ENCODE measurements around the gene AUTS2.
A peak's percentile ranks its signal among the peaks of the same experiment; 100 is the strongest.

The AUTS2 gene

DNA sequence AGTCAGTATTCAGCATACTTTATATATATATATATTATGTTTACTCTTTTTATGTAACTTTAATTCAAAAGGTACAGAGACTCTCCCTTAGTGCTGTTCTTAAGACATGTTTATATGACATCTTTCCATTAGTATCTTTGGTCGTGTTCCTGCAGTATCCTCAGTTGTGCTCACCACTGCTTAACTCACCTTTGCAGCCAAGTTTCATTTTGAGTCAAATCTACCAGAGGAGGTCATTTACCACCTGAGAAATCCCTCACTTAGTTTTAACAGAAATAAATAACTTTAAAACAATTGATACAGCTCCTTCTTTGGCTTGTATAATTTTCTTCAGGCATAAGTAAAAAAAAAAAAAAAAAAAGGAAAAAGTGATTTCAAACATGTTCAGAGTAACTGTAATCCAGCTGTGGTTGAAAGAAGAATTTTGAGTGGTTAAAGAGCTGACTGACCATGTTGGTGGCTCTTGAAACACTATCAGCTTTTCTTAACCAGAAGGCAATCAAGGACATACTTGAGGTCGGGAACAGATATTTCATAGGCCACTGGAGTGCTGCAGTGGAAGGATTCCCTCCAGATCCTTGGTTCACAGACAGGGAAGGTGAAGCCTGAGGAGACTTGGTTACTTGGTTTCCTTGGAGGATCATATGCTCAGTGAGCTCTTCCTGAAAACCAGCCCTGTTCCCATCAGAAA is 116.8 kb downstream of the AUTS2 start:
- H3K4me3 ChIP-seq (ENCODE audit: low read depth, low read length) = no peak overlapping the region
- TF ChIP-seq, protein P1, sequence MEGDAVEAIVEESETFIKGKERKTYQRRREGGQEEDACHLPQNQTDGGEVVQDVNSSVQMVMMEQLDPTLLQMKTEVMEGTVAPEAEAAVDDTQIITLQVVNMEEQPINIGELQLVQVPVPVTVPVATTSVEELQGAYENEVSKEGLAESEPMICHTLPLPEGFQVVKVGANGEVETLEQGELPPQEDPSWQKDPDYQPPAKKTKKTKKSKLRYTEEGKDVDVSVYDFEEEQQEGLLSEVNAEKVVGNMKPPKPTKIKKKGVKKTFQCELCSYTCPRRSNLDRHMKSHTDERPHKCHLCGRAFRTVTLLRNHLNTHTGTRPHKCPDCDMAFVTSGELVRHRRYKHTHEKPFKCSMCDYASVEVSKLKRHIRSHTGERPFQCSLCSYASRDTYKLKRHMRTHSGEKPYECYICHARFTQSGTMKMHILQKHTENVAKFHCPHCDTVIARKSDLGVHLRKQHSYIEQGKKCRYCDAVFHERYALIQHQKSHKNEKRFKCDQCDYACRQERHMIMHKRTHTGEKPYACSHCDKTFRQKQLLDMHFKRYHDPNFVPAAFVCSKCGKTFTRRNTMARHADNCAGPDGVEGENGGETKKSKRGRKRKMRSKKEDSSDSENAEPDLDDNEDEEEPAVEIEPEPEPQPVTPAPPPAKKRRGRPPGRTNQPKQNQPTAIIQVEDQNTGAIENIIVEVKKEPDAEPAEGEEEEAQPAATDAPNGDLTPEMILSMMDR (IDR thresholded peaks at IDR 0.05; ENCODE audit: insufficient read depth, low read depth, low read length, missing control alignments) = no peak
- peak; percentile 41 for DNase-seq (ENCODE audit: low read depth)

DNA sequence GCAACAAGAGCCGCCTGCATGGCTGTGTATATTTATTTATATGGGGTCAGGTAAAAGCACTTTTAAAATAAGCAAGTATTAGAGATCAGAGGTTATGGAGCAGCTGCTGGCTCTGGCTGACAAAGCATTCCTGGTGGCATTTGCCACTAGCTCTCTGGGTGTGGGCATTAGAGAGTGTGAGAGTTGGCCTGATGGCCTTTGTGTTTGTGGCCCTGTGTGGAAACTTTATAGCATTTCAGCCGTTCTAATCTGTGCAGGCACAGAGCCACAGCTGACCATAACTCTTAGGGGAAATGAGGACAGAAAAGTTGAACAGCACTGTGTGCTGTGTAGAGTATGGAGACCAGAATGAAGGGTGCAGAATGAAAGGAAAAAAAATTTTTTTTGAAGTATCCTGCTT is 118.9 kb downstream of the AUTS2 start:
- TF ChIP-seq, protein P1 (IDR thresholded peaks at IDR 0.05; ENCODE audit: insufficient read depth, low read depth, low read length, missing control alignments) = no peak

DNA sequence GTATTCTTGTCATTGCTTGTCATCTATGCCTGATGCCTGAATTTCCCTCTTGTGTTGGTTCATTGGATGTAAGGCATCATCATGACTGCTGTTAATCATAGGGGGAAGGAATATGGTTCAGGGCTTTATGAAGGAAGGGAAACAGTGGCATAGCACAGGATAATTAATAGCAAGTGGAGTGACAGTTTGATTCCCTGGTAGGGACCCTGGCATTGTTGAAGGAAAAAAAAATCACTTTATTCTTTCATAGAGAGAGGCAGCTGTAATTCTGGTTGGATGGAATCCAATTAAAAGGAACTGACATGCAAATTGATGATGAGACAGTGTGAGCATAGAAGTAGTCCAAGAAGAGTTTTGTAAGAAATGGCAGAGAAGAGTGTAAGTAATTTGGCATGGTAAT is 121.4 kb downstream of the AUTS2 start:
- TF ChIP-seq, protein P1 (IDR thresholded peaks at IDR 0.05; ENCODE audit: insufficient read depth, low read depth, low read length, missing control alignments) = no peak
- H3K4me3 ChIP-seq (ENCODE audit: low read depth, low read length) = no peak overlapping the region
- DNase-seq (ENCODE audit: low read depth) = no peak

More for the DNA sequence above, 118.9 kb downstream of the AUTS2 start:
- H3K4me3 ChIP-seq (ENCODE audit: low read depth, low read length) = no peak overlapping the region
- DNase-seq (ENCODE audit: low read depth) = no peak

- DNase-seq (ENCODE audit: low read depth) = no peak
- H3K4me3 ChIP-seq (ENCODE audit: low read depth, low read length) = no peak overlapping the region
- TF ChIP-seq, protein P1 (IDR thresholded peaks at IDR 0.05; ENCODE audit: insufficient read depth, low read depth, low read length, missing control alignments) = no peak
These were observed 124.6 kb downstream of the AUTS2 start for GRCh38 chr7:69722843-69723242.

DNA sequence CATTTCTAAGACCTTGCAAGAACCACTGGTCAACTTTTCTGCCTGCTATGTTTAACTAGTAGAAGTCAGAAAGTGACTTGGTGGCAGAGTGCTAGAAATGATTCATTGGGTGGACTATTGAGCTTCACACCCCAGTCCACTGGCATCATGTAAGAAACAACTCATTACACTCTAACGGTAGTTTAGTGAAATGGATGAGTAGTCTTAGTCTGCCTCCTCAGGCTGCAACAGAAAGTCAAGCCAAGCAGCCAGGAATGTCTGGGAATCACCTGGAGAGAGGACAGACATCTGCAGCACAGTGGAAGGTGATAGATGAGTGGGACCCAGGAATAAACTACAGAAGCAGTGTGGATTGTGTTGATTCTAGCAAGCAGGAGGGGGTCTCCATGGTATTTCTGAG is 125.4 kb downstream of the AUTS2 start:
- TF ChIP-seq, protein P1 (IDR thresholded peaks at IDR 0.05; ENCODE audit: insufficient read depth, low read depth, low read length, missing control alignments) = no peak
- no peak overlapping the region for H3K4me3 ChIP-seq (ENCODE audit: low read depth, low read length)
- DNase-seq (ENCODE audit: low read depth) = no peak

GRCh38 chr7:69728304-69728703 is 130.0 kb downstream of the AUTS2 start:
- TF ChIP-seq, protein P1 (IDR thresholded peaks at IDR 0.05; ENCODE audit: insufficient read depth, low read depth, low read length, missing control alignments) = no peak
- DNase-seq (ENCODE audit: low read depth) = no peak
- no peak overlapping the region for H3K4me3 ChIP-seq (ENCODE audit: low read depth, low read length)

- TF ChIP-seq, protein P1 (IDR thresholded peaks at IDR 0.05; ENCODE audit: insufficient read depth, low read depth, low read length, missing control alignments) = no peak
- H3K4me3 ChIP-seq (ENCODE audit: low read depth, low read length) = no peak overlapping the region
- no peak for DNase-seq (ENCODE audit: low read depth)
These were observed 133.9 kb downstream of the AUTS2 start for GRCh38 chr7:69732203-69732602.
